A549 (cell line): ENCODE measurements around the gene NUP188.

Experiments used
- CHD4 ChIP-seq: fragments of 200-600 bp; sonication (generic); IDR thresholded peaks from 2 replicates; pipeline ENCODE4 v1.6.1; 2016; ENCODE audit warnings: antibody characterized with exemption, mild to moderate bottlenecking, borderline replicate concordance
- EP300 ChIP-seq, 2 experiments: fragments of >200 bp; sonication (Bioruptor Twin); formaldehyde crosslinking; IDR thresholded peaks; 2 replicates in 1 of 2; 3 replicates in 1 of 2; pipeline ENCODE4 v1.6.1; 2016 to 2017
- HOXA7 ChIP-seq: fragments of 250-450 bp; sonication (Bioruptor Pico); IDR thresholded peaks from 2 replicates; pipeline ENCODE4 v1.5.0; 2020; ENCODE audit warnings: mild to moderate bottlenecking, moderate library complexity
- HOXB13 ChIP-seq: fragments of 250-450 bp; sonication (Bioruptor Pico); IDR thresholded peaks from 2 replicates; pipeline ENCODE4 v1.5.0; 2020; ENCODE audit warnings: low read depth, mild to moderate bottlenecking, moderate library complexity
- PHF8 ChIP-seq: fragments of 200-600 bp; sonication (generic); IDR thresholded peaks from 2 replicates; pipeline ENCODE4 v1.6.1; 2016; ENCODE audit warnings: low read depth, mild to moderate bottlenecking, antibody characterized with exemption, moderate library complexity, borderline replicate concordance
- TP53 ChIP-seq: fragments of 250-450 bp; sonication (Bioruptor Pico); IDR thresholded peaks from 2 replicates; pipeline ENCODE4 v1.5.0; 2021; ENCODE audit warnings: mild to moderate bottlenecking, moderate library complexity
- ZSCAN20 ChIP-seq: fragments of 250-450 bp; sonication (Bioruptor Pico); IDR thresholded peaks from 2 replicates; pipeline ENCODE4 v1.8.0; 2022; ENCODE audit warnings: mild to moderate bottlenecking, moderate library complexity
- TF ChIP-seq, protein P1 (sequence below): fragments of >200 bp; sonication (Bioruptor Twin); formaldehyde crosslinking; IDR thresholded peaks from 3 replicates; pipeline ENCODE4 v1.5.1; 2016
- TF ChIP-seq, protein P2 (sequence below): fragments of 250-450 bp; sonication (Bioruptor Pico); IDR thresholded peaks from 2 replicates; pipeline ENCODE4 v1.5.0; 2021; ENCODE audit warnings: mild to moderate bottlenecking, moderate library complexity, borderline replicate concordance

- no peak for TF ChIP-seq TP53 (CRISPR knock-in tag)
- TF ChIP-seq HOXA7: no peak
- no peak for TF ChIP-seq ZSCAN20 (CRISPR knock-in tag)
- no peak for TF ChIP-seq PHF8
- TF ChIP-seq, protein P1, sequence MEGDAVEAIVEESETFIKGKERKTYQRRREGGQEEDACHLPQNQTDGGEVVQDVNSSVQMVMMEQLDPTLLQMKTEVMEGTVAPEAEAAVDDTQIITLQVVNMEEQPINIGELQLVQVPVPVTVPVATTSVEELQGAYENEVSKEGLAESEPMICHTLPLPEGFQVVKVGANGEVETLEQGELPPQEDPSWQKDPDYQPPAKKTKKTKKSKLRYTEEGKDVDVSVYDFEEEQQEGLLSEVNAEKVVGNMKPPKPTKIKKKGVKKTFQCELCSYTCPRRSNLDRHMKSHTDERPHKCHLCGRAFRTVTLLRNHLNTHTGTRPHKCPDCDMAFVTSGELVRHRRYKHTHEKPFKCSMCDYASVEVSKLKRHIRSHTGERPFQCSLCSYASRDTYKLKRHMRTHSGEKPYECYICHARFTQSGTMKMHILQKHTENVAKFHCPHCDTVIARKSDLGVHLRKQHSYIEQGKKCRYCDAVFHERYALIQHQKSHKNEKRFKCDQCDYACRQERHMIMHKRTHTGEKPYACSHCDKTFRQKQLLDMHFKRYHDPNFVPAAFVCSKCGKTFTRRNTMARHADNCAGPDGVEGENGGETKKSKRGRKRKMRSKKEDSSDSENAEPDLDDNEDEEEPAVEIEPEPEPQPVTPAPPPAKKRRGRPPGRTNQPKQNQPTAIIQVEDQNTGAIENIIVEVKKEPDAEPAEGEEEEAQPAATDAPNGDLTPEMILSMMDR: no peak
- no peak for TF ChIP-seq EP300 (IDR thresholded peaks at IDR 0.05)
- no peak for TF ChIP-seq HOXB13 (CRISPR knock-in tag)
- no peak for TF ChIP-seq CHD4
- TF ChIP-seq, protein P2, sequence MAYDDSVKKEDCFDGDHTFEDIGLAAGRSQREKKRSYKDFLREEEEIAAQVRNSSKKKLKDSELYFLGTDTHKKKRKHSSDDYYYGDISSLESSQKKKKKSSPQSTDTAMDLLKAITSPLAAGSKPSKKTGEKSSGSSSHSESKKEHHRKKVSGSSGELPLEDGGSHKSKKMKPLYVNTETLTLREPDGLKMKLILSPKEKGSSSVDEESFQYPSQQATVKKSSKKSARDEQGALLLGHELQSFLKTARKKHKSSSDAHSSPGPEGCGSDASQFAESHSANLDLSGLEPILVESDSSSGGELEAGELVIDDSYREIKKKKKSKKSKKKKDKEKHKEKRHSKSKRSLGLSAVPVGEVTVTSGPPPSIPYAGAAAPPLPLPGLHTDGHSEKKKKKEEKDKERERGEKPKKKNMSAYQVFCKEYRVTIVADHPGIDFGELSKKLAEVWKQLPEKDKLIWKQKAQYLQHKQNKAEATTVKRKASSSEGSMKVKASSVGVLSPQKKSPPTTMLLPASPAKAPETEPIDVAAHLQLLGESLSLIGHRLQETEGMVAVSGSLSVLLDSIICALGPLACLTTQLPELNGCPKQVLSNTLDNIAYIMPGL (CRISPR knock-in tag): no peak
Measured at GRCh38 chr9:129013674-129014073, 66.2 kb downstream of the NUP188 start.
